Keratinocyte (primary cell): Measurements from ENCODE around the gene SPATS2.

Source experiments
- CTCF ChIP-seq, 3 experiments: IDR thresholded peaks in 1 of 3; conservative IDR thresholded peaks in 1 of 3; optimal IDR thresholded peaks in 1 of 3; 2 replicates in 2 of 3; 3 replicates in 1 of 3; pipeline versions ENCODE3 to v1.5.1; 2011; ENCODE audit warnings: low read length in 3 of 3, mild to moderate bottlenecking in 3 of 3, moderate library complexity in 2 of 3, control low read depth in 1 of 3, inconsistent platforms in 1 of 3; ENCODE audit not compliant: insufficient read depth in 2 of 3; ENCODE audit errors: extremely low read depth in 1 of 3
- EZH2 ChIP-seq: IDR thresholded peaks from one replicate; pipeline ENCODE4 v1.6.1; 2012; ENCODE audit warnings: inconsistent platforms, mild to moderate bottlenecking, low read length, moderate library complexity

GRCh38 chr12:49448858-49449257 is 81.6 kb downstream of the SPATS2 start:
- TF ChIP-seq CTCF (optimal IDR thresholded peaks at IDR 0.05 in 1 of 3, IDR thresholded peaks at IDR 0.05 in 1 of 3, conservative IDR thresholded peaks at IDR 0.05 in 1 of 3; ENCODE audit: extremely low read depth in 1 of 3, insufficient read depth in 2 of 3, low read length in 3 of 3), result no peak
- no peak for TF ChIP-seq EZH2
